Measurements from ENCODE around the gene ICAM1. TPM values are rescaled to one million over a fixed set of nuclear protein-coding genes. Genes with fewer than 3 reads are reported as not detected.

ICAM1 gene
- total RNA-seq, 1 donor from 2014 or later: 245 TPM

DNA sequence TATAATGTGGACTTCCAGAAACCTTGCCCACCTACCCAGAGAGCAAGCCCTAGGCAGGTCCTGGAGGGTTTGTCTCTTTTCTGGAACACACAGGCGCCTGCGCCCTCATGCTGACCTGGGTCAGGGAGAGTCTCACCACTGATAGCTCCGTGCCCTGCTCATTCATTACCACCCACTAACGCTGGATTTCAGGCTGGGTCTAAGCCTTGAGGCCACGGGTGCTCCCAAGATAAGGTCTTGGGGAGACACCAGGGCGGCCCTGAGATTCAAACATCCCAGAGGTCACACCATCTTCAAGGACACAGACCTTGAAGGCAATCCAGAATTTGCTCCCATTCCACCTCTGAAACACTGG lies 44.9 kb upstream of the ICAM1 start:
- DNase-seq: no peak
- peaks cover 13% of the 10 kb centered on the region for H3K36me3 ChIP-seq
- intact Hi-C loops (cut with DNase I): no loop called here
- H3K9me3 ChIP-seq: no peaks in the 10 kb centered on the region
- TF ChIP-seq, protein P1, sequence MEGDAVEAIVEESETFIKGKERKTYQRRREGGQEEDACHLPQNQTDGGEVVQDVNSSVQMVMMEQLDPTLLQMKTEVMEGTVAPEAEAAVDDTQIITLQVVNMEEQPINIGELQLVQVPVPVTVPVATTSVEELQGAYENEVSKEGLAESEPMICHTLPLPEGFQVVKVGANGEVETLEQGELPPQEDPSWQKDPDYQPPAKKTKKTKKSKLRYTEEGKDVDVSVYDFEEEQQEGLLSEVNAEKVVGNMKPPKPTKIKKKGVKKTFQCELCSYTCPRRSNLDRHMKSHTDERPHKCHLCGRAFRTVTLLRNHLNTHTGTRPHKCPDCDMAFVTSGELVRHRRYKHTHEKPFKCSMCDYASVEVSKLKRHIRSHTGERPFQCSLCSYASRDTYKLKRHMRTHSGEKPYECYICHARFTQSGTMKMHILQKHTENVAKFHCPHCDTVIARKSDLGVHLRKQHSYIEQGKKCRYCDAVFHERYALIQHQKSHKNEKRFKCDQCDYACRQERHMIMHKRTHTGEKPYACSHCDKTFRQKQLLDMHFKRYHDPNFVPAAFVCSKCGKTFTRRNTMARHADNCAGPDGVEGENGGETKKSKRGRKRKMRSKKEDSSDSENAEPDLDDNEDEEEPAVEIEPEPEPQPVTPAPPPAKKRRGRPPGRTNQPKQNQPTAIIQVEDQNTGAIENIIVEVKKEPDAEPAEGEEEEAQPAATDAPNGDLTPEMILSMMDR (IDR thresholded peaks at IDR 0.05): no peak
- ATAC-seq: no peak
- H3K27ac ChIP-seq: peak overlapping the region; percentile 73
- H3K27me3 ChIP-seq: no peaks in the 10 kb centered on the region
- H3K4me1 ChIP-seq: peaks cover 31% of the 10 kb centered on the region
- H3K4me3 ChIP-seq: no peak overlapping the region

DNA sequence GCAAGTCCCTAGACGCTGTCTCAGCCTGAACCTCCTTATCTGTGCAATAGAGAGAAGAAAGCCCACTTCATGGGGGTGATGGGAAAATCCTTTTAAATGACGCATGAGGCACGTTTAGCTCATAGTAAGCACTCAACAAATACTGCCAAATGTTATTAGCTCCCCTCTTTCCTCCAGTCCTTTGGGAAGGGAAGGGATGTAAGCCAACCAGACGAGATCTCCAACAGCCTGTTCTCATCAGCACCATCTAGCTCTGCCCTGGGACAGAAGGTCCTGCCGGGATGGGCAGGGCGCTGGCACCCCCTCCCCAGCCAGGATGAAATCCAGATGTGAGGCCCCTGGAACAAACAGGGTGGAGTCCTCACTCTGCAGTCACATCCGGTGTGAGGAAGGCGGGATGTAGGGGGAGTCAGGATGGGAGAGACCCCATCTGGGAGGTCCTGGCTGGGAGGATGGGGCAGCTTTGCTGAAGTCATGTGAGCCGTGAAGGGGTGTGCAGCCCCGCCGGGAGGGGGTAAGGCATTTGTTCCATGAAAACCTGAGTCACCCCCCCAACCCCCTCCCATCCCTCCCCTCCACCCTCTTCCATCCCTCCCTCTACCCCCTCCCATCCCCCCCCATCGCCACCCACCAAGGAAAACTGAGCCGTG lies 44.4 kb upstream of the ICAM1 start:
- Histone ChIP-seq H3K4me3 (no peak overlapping the region), H3K27me3 (no peaks in the 10 kb centered on the region), H3K4me1 (peaks cover 32% of the 10 kb centered on the region), H3K27ac (peak overlapping the region; percentile 80), H3K36me3 (peaks cover 13% of the 10 kb centered on the region), H3K9me3 (no peaks in the 10 kb centered on the region)
- ATAC-seq (peak; percentile 34), DNase-seq (peak; percentile 75)
- intact Hi-C loops (cut with DNase I): no loop called here
- TF ChIP-seq, protein P1 (IDR thresholded peaks at IDR 0.05): no peak

DNA sequence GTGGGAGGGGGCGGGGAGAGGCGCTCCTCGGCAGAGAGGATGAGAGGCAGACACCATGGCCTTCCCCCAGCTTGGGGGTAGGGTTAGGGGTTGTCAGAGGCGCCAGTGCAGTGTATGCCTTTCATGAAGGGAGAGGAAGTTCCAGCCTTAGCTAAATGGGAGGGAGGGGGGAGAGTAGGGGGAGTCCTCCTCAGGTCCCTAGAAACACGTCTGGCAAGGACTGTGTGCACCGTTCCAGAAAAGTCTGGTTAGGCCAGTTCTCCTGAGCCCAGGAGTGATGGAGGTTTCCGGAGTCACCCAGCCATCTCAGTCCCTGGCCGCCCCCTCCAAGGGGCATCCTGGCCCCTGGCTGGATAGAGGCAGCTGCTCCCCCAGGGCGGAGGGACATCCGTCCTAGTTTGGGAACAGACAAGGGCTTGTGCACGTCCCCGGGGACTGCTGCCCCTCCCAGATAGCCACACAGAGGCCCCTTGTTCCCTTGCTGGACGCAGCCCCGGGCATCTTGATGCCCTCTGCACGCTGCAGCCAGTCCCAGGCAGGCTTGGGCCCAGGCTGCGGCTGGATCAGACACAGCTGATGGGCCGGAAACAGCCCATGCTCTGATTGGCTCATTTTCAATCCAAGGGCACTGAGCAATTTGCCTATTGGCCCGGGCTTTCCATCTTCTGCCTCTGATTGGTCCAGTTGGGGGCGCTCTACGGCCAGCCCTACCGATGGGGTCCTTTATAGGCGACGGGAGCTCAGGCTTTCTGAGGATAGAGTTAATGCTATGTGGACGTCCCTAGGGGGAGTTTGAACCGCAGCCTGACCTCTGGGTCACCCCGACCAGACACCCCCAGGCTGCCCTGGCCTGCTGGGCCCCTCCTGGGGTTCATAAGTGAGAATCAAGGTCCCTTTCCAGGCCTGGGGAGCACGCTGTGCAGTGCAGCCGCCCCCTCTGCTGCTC lies 43.6 kb upstream of the ICAM1 start:
- H3K4me3 ChIP-seq: no peak overlapping the region
- no peaks in the 10 kb centered on the region for H3K9me3 ChIP-seq
- TF ChIP-seq, protein P1 (IDR thresholded peaks at IDR 0.05): peak; percentile 9
- ATAC-seq: no peak
- H3K27ac ChIP-seq: peak overlapping the region; percentile 80
- intact Hi-C loops (cut with DNase I): no loop called here
- DNase-seq: peak; percentile 63
- no peaks in the 10 kb centered on the region for H3K27me3 ChIP-seq
- H3K36me3 ChIP-seq: peaks cover 8% of the 10 kb centered on the region
- H3K4me1 ChIP-seq: peaks cover 38% of the 10 kb centered on the region

DNA sequence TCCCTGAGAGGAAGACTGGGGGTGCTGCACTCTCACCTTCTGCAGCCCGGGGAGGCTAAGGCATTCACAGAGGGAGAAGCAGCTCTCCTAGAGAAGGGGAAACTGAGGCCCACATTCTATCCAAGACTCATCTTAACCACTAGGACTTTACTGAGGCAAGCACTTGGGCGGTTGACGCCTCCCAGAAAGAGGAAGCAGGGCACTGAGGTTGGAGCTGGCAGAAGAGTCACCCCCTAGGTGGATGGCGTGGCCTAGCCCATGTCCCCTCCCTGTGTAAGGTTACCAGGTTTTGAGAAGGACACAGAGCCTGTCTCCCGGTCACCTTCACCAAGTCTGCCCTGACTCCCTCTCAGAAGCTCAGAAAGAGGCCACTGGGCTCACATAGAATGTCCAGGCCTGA lies 42.5 kb upstream of the ICAM1 start:
- Histone ChIP-seq H3K36me3 (peaks cover 3% of the 10 kb centered on the region), H3K4me3 (no peak overlapping the region), H3K4me1 (peaks cover 38% of the 10 kb centered on the region), H3K27me3 (no peaks in the 10 kb centered on the region), H3K9me3 (no peaks in the 10 kb centered on the region), H3K27ac (peak overlapping the region; percentile 36)
- no peak for DNase-seq
- intact Hi-C loops (cut with DNase I): no loop called here
- ATAC-seq: no peak
- TF ChIP-seq, protein P1 (IDR thresholded peaks at IDR 0.05): no peak

DNA sequence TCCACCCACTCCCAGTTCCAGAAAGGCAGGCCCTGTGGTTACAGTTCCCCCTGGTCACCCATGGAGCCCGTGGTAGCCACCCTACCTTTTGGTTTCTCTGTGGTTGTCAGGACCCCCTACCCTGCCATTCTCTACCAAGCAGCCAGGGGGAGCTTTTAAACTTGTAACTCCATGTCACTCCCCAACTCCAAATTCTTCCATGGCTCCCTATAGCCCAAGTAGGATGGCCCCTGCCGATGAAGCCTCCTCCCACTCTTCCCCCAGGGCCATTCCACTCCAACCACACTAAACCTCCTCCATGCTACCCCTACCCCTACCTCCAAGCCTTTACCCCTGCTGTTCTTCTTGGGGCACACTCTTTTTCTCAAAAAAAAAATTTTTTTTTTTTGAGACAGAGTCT lies 42.0 kb upstream of the ICAM1 start:
- H3K27ac ChIP-seq: peak overlapping the region; percentile 36
- no peak for DNase-seq
- peak overlapping the region; percentile 96 for H3K4me3 ChIP-seq
- no peaks in the 10 kb centered on the region for H3K27me3 ChIP-seq
- H3K4me1 ChIP-seq: peaks cover 38% of the 10 kb centered on the region
- H3K36me3 ChIP-seq: no peaks in the 10 kb centered on the region
- TF ChIP-seq, protein P1 (IDR thresholded peaks at IDR 0.05): peak; percentile 61
- H3K9me3 ChIP-seq: no peaks in the 10 kb centered on the region
- intact Hi-C loops (cut with DNase I): no loop called here
- ATAC-seq: peak; percentile 16
